OCI-LY1 (cell line): ENCODE data around the gene GLYAT.

Experiments
- EZH2 ChIP-seq: fragments of 200-600 bp; sonication (generic), shearing (Covaris generic); IDR thresholded peaks from 2 replicates; pipeline ENCODE4 v1.8.0; 2017; ENCODE audit warnings: borderline replicate concordance, mixed run types, mild to moderate bottlenecking, antibody characterized with exemption, low read length, moderate library complexity, mixed read lengths
- TF ChIP-seq, protein P1 (sequence below): fragments of 200-600 bp; sonication (generic), shearing (Covaris generic); IDR thresholded peaks from 2 replicates; pipeline ENCODE4 v1.5.1; 2017; ENCODE audit warnings: mild to moderate bottlenecking, antibody characterized with exemption, low read length, moderate library complexity, mixed read lengths

GRCh38 chr11:58745705-58746364 is 14.1 kb upstream of the GLYAT start:
- no peak for TF ChIP-seq EZH2
- TF ChIP-seq, protein P1, sequence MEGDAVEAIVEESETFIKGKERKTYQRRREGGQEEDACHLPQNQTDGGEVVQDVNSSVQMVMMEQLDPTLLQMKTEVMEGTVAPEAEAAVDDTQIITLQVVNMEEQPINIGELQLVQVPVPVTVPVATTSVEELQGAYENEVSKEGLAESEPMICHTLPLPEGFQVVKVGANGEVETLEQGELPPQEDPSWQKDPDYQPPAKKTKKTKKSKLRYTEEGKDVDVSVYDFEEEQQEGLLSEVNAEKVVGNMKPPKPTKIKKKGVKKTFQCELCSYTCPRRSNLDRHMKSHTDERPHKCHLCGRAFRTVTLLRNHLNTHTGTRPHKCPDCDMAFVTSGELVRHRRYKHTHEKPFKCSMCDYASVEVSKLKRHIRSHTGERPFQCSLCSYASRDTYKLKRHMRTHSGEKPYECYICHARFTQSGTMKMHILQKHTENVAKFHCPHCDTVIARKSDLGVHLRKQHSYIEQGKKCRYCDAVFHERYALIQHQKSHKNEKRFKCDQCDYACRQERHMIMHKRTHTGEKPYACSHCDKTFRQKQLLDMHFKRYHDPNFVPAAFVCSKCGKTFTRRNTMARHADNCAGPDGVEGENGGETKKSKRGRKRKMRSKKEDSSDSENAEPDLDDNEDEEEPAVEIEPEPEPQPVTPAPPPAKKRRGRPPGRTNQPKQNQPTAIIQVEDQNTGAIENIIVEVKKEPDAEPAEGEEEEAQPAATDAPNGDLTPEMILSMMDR: no peak
